WTC11 (cell line): Measurements from ENCODE around the gene HCRT.
"Not testable (repeated sequence)": the region's sequence is repeated elsewhere in the genome, so short reads cannot be mapped to it uniquely, and the experiment has no call there.

Experiments
- MYBL2 ChIP-seq: sonication (generic); formaldehyde crosslinking; IDR thresholded peaks from 2 replicates; pipeline ENCODE4 v1.8.1; 2023; ENCODE audit warnings: mild to moderate bottlenecking, moderate library complexity, missing genetic modification reagents
- TF ChIP-seq, protein P1 (sequence below): fragments of 200-600 bp; IDR thresholded peaks from 2 replicates; pipeline ENCODE4 v1.8.0; 2022; ENCODE audit warnings: antibody characterized with exemption
- TF ChIP-seq, protein P2 (sequence below): fragments of 250-450 bp; sonication (Bioruptor Pico); IDR thresholded peaks from 2 replicates; pipeline ENCODE4 v1.9.0; 2021; ENCODE audit warnings: mild to moderate bottlenecking
- TF ChIP-seq, protein P3 (sequence below): fragments of 250-450 bp; sonication (Bioruptor Pico); IDR thresholded peaks from 2 replicates; pipeline ENCODE4 v2.1.2; 2022; ENCODE audit warnings: mild to moderate bottlenecking, moderate library complexity
- TF ChIP-seq, protein P4 (sequence below): sonication (generic); formaldehyde crosslinking; IDR thresholded peaks from 2 replicates; pipeline ENCODE4 v1.8.0; 2023; ENCODE audit warnings: missing genetic modification reagents
- TF ChIP-seq, protein P5 (sequence below): sonication (generic); formaldehyde crosslinking; IDR thresholded peaks from 2 replicates; pipeline ENCODE4 v1.8.1; 2023; ENCODE audit warnings: mild to moderate bottlenecking, missing genetic modification reagents, moderate library complexity
- TF ChIP-seq, protein P6 (sequence below): sonication (generic); formaldehyde crosslinking; IDR thresholded peaks from 2 replicates; pipeline ENCODE4 v1.8.1; 2022; ENCODE audit warnings: mild to moderate bottlenecking, missing genetic modification reagents, moderate library complexity, borderline replicate concordance
- TF ChIP-seq, protein P7 (sequence below): sonication (generic); formaldehyde crosslinking; IDR thresholded peaks from 2 replicates; pipeline ENCODE4 v1.8.1; 2022; ENCODE audit warnings: low read depth, mild to moderate bottlenecking, moderate library complexity, missing genetic modification reagents, borderline replicate concordance

DNA sequence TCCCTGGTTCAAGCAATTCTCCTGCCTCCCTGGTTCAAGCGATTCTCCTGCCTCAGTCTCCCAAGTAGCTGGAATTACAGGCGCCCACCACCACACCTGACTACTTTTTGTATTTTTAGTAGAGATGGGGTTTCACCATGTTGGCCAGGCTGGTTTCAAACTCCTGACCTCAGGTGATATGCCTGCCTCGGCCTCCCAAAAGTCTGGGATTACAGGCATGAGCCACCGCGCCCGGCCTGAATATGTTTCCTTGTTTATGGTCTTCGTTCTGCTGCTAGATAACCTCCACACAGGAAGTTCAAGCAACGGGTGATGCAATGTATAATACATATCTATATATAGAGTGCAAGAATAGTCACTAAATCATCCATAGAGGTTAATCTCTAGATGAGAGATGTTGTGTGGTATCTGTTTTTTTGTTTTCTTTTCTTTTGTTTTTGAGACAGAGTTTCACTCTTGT lies 20.9 kb upstream of the HCRT start:
- TF ChIP-seq, protein P1, sequence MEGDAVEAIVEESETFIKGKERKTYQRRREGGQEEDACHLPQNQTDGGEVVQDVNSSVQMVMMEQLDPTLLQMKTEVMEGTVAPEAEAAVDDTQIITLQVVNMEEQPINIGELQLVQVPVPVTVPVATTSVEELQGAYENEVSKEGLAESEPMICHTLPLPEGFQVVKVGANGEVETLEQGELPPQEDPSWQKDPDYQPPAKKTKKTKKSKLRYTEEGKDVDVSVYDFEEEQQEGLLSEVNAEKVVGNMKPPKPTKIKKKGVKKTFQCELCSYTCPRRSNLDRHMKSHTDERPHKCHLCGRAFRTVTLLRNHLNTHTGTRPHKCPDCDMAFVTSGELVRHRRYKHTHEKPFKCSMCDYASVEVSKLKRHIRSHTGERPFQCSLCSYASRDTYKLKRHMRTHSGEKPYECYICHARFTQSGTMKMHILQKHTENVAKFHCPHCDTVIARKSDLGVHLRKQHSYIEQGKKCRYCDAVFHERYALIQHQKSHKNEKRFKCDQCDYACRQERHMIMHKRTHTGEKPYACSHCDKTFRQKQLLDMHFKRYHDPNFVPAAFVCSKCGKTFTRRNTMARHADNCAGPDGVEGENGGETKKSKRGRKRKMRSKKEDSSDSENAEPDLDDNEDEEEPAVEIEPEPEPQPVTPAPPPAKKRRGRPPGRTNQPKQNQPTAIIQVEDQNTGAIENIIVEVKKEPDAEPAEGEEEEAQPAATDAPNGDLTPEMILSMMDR: not testable (repeated sequence)
- not testable (repeated sequence) for TF ChIP-seq MYBL2 (CRISPR knock-in tag)
- TF ChIP-seq, protein P2, sequence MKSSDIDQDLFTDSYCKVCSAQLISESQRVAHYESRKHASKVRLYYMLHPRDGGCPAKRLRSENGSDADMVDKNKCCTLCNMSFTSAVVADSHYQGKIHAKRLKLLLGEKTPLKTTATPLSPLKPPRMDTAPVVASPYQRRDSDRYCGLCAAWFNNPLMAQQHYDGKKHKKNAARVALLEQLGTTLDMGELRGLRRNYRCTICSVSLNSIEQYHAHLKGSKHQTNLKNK (CRISPR knock-in tag): not testable (repeated sequence)
- TF ChIP-seq, protein P3, sequence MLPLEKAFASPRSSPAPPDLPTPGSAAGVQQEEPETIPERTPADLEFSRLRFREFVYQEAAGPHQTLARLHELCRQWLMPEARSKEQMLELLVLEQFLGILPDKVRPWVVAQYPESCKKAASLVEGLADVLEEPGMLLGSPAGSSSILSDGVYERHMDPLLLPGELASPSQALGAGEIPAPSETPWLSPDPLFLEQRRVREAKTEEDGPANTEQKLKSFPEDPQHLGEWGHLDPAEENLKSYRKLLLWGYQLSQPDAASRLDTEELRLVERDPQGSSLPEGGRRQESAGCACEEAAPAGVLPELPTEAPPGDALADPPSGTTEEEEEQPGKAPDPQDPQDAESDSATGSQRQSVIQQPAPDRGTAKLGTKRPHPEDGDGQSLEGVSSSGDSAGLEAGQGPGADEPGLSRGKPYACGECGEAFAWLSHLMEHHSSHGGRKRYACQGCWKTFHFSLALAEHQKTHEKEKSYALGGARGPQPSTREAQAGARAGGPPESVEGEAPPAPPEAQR (CRISPR knock-in tag): not testable (repeated sequence)
- TF ChIP-seq, protein P4, sequence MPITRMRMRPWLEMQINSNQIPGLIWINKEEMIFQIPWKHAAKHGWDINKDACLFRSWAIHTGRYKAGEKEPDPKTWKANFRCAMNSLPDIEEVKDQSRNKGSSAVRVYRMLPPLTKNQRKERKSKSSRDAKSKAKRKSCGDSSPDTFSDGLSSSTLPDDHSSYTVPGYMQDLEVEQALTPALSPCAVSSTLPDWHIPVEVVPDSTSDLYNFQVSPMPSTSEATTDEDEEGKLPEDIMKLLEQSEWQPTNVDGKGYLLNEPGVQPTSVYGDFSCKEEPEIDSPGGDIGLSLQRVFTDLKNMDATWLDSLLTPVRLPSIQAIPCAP (CRISPR knock-in tag): not testable (repeated sequence)
- TF ChIP-seq, protein P5, sequence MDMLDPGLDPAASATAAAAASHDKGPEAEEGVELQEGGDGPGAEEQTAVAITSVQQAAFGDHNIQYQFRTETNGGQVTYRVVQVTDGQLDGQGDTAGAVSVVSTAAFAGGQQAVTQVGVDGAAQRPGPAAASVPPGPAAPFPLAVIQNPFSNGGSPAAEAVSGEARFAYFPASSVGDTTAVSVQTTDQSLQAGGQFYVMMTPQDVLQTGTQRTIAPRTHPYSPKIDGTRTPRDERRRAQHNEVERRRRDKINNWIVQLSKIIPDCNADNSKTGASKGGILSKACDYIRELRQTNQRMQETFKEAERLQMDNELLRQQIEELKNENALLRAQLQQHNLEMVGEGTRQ (CRISPR knock-in tag): not testable (repeated sequence)
- TF ChIP-seq, protein P6, sequence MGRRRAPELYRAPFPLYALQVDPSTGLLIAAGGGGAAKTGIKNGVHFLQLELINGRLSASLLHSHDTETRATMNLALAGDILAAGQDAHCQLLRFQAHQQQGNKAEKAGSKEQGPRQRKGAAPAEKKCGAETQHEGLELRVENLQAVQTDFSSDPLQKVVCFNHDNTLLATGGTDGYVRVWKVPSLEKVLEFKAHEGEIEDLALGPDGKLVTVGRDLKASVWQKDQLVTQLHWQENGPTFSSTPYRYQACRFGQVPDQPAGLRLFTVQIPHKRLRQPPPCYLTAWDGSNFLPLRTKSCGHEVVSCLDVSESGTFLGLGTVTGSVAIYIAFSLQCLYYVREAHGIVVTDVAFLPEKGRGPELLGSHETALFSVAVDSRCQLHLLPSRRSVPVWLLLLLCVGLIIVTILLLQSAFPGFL (CRISPR knock-in tag): not testable (repeated sequence)
- TF ChIP-seq, protein P7, sequence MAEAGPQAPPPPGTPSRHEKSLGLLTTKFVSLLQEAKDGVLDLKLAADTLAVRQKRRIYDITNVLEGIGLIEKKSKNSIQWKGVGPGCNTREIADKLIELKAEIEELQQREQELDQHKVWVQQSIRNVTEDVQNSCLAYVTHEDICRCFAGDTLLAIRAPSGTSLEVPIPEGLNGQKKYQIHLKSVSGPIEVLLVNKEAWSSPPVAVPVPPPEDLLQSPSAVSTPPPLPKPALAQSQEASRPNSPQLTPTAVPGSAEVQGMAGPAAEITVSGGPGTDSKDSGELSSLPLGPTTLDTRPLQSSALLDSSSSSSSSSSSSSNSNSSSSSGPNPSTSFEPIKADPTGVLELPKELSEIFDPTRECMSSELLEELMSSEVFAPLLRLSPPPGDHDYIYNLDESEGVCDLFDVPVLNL (CRISPR knock-in tag): not testable (repeated sequence)
